AG10803 (cell line): ENCODE results near the gene TMIGD2.
"Not testable (repeated sequence)": the region's sequence is repeated elsewhere in the genome, so short reads cannot be mapped to it uniquely, and the experiment has no call there.

Experiments
- DNase-seq: peaks from one replicate; pipeline ENCODE4 v3.0.0; 2010; ENCODE audit warnings: low read depth
- H3K4me3 ChIP-seq: 2 replicates; pipeline ENCODE4 v1.5.1; 2011; ENCODE audit warnings: mild to moderate bottlenecking, low read length, control low read depth
- TF ChIP-seq, protein P1 (sequence below): conservative IDR thresholded peaks from 2 replicates; pipeline ENCODE4 v1.5.1; 2011; ENCODE audit warnings: mild to moderate bottlenecking, low read length, control low read depth, inconsistent platforms

The TMIGD2 gene

DNA sequence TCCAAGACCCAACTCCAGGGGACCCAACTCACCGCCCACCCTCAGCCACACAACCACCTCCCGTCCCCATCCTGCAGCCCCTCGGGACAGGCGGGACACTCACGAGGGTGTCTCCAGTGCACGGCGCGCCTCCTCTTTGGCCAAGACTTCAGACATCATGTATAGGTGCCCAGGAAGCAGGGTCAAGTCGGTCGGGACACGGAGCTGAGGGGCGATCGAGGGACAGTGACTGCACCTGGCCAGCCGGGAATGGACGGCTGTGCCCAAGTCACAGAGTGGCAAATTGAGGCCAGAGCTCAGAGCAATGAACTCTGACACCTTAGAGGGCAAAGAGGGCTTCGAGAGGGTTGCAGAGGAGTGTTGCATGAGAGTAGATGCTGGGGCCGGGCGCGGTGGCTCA, 27.7 kb upstream of the TMIGD2 start:
- DNase-seq: no peak
- no peak overlapping the region for H3K4me3 ChIP-seq
- TF ChIP-seq, protein P1, sequence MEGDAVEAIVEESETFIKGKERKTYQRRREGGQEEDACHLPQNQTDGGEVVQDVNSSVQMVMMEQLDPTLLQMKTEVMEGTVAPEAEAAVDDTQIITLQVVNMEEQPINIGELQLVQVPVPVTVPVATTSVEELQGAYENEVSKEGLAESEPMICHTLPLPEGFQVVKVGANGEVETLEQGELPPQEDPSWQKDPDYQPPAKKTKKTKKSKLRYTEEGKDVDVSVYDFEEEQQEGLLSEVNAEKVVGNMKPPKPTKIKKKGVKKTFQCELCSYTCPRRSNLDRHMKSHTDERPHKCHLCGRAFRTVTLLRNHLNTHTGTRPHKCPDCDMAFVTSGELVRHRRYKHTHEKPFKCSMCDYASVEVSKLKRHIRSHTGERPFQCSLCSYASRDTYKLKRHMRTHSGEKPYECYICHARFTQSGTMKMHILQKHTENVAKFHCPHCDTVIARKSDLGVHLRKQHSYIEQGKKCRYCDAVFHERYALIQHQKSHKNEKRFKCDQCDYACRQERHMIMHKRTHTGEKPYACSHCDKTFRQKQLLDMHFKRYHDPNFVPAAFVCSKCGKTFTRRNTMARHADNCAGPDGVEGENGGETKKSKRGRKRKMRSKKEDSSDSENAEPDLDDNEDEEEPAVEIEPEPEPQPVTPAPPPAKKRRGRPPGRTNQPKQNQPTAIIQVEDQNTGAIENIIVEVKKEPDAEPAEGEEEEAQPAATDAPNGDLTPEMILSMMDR: no peak

DNA sequence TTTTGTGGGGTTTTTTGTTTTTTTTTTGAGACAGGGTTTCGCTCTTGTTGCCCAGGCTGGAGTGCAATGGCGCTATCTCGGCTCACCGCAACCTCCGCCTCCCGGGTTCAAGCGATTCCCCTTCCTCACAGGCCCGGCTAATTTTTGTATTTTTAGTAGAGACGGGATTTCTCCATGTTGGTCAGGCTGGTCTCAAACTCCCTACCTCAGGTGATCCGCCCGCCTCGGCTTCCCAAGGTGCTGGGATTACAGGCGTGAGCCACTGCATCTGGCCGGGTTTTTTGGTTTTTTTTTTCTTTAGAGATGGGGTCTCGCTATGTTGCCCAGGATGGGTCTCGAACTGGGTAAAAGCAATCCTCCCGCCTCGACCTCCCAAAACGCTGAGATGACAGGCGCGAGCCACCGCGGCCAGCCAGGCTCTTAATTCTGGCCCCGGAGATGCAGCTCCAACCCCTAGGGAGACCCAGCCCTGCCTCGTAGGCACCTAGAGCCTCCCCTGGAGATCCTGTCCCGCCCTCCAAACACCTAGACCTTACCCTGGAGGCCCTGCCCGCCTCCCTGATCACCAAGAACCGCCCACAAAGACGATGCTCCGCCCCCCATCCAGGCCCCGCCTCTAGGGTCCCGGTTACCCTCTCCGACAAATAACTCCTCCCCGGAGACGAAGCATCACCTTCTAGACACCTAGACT, 26.9 kb upstream of the TMIGD2 start:
- H3K4me3 ChIP-seq: peak overlapping the region; percentile 66
- DNase-seq: not testable (repeated sequence)

DNA sequence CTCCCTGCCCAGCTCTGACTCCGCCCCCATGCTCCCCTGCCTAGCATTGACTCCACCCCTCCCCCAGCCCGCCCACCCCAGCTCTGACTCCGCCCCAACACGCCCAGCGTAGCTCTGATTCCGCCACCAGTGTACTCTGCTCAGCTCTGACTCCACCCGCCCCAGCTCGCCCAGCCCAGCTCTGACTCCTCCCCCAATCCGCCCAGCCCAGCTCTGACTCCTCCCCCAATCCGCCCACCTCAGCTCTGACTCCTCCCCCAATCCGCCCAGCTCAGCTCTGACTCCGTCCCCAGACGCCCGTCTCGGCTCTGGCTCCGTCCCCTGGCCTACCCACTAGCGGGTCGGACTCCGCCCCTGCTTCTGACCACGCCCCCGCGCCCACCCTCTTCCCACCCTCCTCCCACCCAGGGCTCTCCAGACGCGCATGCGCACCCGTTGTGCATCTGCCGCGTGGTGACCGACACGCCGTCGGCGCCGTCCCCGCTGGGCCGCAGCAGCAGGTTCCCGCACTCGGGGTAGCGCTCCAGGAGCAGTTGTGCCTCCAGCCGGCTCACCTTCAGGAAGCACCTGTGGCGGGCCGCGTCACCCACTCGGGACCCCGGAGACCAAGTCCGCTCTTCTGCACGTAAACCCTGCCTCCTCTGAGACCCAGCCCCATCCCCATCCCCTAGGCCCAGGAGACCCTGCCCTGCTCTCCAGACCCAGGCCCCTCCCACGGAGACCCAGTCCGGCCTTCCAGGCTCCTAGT, 26.2 kb upstream of the TMIGD2 start:
- DNase-seq: peak; percentile 92
- TF ChIP-seq, protein P1: no peak

DNA sequence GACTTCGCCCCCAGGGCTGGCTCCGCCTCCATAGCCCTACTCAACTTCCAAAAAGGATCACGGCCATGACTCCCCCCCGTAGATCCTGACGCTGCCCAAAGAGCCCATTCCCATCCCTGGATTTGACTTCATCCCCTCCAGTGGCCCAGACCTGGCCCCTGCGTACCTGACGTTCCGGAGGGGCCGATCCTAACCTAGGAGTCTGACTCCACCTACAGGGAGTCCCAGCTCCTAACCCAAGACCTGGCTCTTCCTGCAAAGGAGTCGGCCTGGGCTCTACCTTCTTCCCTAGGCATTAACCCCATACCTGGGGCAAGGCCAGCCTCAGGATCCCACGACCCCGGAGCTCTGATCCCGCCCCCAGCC, 25.7 kb upstream of the TMIGD2 start:
- H3K4me3 ChIP-seq: peak overlapping the region; percentile 56
- TF ChIP-seq, protein P1: no peak
- DNase-seq: no peak

More for the DNA sequence above, 26.2 kb upstream of the TMIGD2 start:
- peak overlapping the region; percentile 66 for H3K4me3 ChIP-seq

DNA sequence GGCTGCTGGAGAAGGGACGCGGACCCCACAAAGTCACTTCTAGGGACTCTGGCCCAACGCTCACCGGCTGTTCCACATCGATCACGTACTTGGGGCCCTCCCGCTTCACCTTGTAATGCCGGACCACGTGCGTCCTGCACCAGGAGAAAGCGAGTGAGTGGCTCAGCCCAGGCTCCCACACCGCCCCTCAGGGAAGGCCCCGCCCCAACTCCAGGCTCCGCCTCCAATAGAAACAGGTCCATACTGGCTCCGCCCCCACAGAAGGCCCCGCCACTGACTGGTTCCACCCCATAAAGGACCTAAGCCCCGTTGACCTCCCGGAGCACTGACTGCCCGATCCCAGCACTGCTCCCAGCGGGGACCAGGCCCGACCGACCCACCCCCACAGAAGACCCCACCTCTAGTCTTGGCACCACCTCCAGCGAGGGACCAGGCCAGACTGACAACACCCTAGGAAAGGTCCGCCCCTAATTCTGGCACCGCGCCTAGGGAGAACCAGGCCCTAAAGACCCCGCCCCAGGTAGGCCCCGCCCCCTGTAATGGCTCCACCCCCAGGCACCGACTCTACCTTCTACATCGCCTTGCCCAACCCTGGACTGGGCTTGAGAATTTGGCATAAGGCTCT, 25.2 kb upstream of the TMIGD2 start:
- TF ChIP-seq, protein P1: no peak

DNA sequence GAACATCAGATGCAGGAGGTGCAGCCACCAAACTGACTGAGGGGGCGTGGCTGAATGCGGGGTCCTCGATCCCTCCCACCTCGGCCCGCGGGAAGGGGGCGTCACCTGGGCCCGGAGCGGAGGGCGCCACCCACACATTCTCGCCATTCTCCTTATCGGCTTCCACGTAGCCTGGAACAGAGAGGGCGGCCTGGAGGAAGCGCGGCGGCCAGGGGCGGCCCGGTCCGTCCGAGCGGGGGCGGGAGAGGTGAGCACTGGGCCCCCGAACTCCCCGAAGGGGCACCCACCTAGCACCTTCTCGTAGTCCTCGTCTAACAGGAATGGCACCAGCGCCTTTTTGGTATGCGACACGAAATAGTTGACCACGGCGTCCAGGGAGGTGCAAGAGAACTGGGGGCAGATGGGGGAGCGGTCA, 24.7 kb upstream of the TMIGD2 start:
- TF ChIP-seq, protein P1: no peak
- DNase-seq: no peak
- H3K4me3 ChIP-seq: no peak overlapping the region

More for the DNA sequence above, 25.2 kb upstream of the TMIGD2 start:
- H3K4me3 ChIP-seq: peak overlapping the region; percentile 56
- DNase-seq: peak; percentile 22

DNA sequence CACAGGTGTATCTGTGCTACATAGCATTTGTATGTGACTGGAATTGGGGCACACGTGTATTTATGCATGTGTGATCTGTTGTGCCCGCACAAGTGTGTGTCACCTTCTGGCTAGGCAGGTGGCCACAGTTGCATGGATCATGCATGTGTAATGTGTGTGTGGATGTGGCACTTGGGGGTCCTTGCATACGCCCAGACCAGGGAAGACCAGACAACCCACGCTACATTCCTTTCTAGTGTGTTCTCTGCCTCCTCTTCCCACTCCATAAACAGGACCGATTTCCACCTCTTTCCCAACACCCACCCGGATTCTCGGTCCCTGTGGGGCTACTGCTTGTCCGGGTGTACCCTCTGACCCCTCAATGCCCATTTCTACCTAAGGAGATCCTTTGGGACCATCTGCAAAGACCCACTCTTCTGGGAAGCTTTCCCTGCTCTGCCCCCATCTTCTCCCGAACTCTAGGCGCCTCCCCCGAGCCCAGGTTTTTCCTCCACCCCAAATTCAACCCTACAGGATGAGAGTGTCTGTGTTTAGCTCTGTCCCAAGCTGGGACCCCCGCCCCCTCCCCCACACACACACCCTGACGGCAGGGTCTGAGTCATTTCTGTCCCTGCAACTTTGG, 24.1 kb upstream of the TMIGD2 start:
- no peak overlapping the region for H3K4me3 ChIP-seq
- TF ChIP-seq, protein P1: no peak
- no peak for DNase-seq
